GM12878 (cell line): Measurements from ENCODE around the gene ARHGEF10L. TPM values are rescaled to one million over a fixed set of nuclear protein-coding genes. Genes with fewer than 3 reads are reported as not detected.

Experiments used
- ATAC-seq: fragments of 200-7000 bp; cut with Tn5 transposase; 3 replicates; pipeline ENCODE4 v1.9.1; 2020; ENCODE audit warnings: mild to moderate bottlenecking, moderate library complexity
- BruUV-seq: library from RNA; stranded (reverse); fragments of 400-500 nt; replicated peaks from 2 replicates; lab custom pipeline; 2021; lab: Mats Ljungman, UMichigan
- CTCF ChIA-PET: fragments of 300-600 bp; sonication (Branson Sonifier 250); formaldehyde crosslinking; extraction: SDS; loops from one replicate; lab custom pipeline; 2021; ENCODE audit warnings: inconsistent platforms; lab: Yijun Ruan, JAX
- POLR2A ChIA-PET: fragments of 350-600 bp; formaldehyde crosslinking; extraction: SDS; loops from one replicate; lab custom pipeline; 2021; ENCODE audit warnings: inconsistent platforms; lab: Charles Lee
- RAD21 ChIA-PET: fragments of 300-600 bp; sonication (Branson Sonifier 250); formaldehyde crosslinking; loops from one replicate; lab custom pipeline; 2023; ENCODE audit warnings: antibody characterized with exemption; ENCODE audit not compliant: unreplicated experiment; lab: Charles Lee
- SMC1A ChIA-PET: fragments of 300-600 bp; sonication (Branson Sonifier 250); formaldehyde crosslinking; loops from one replicate; lab custom pipeline; 2023; ENCODE audit not compliant: unreplicated experiment, uncharacterized antibody; lab: Charles Lee
- DNase-seq: peaks from one replicate; pipeline ENCODE4 v3.0.0-alpha.2; 2011; ENCODE audit warnings: low read depth, low spot score
- FAIRE-seq: peaks from 3 replicates; lab custom pipeline; 2011; peaks lifted over from hg19 to GRCh38; lab: Jason Lieb, UNC
- H2AFZ ChIP-seq: 2 replicates; pipeline ENCODE4 v1.6.0; 2011; ENCODE audit warnings: low read depth, low read length, control low read depth; ENCODE audit not compliant: control insufficient read depth
- H3K27ac ChIP-seq: 2 replicates; pipeline ENCODE4 v1.5.1; 2011; ENCODE audit warnings: control low read depth; ENCODE audit not compliant: control insufficient read depth, insufficient read depth
- H3K27me3 ChIP-seq, 2 experiments: replicated peaks in 1 of 2; 2 replicates each; pipeline versions ENCODE4 v1.6.0 to v1.6.1; 2011; ENCODE audit warnings: low read length in 1 of 2; ENCODE audit not compliant: control insufficient read depth in 2 of 2, insufficient read depth in 2 of 2
- H3K36me3 ChIP-seq, 2 experiments: 2 replicates each; pipeline ENCODE4 v1.5.1; 2011; ENCODE audit warnings: low read length in 1 of 2; ENCODE audit not compliant: control insufficient read depth in 2 of 2, insufficient read depth in 2 of 2
- H3K4me1 ChIP-seq: 2 replicates; pipeline ENCODE4 v1.6.1; 2011; ENCODE audit warnings: mild to moderate bottlenecking, low read length, moderate library complexity, mixed read lengths; ENCODE audit not compliant: control insufficient read depth, insufficient read depth
- H3K4me2 ChIP-seq: 2 replicates; pipeline ENCODE4 v1.6.0; 2011; ENCODE audit warnings: control low read depth; ENCODE audit not compliant: control insufficient read depth, insufficient read depth
- H3K4me3 ChIP-seq: fragments of 200-600 bp; sonication (generic); 2 replicates; pipeline ENCODE4 v1.5.1; 2016
- H3K79me2 ChIP-seq: 2 replicates; pipeline ENCODE4 v1.6.0; 2011; ENCODE audit warnings: low read length; ENCODE audit not compliant: control insufficient read depth, insufficient read depth
- H3K9ac ChIP-seq: 2 replicates; pipeline ENCODE4 v1.8.0; 2011; ENCODE audit warnings: low read length, control low read depth, mixed read lengths; ENCODE audit not compliant: control insufficient read depth, insufficient read depth
- H3K9me3 ChIP-seq: replicated peaks from 3 replicates; pipeline ENCODE4 v1.5.1; 2011; ENCODE audit warnings: mild to moderate bottlenecking, low read length; ENCODE audit not compliant: control insufficient read depth, insufficient read depth
- H4K20me1 ChIP-seq: 2 replicates; pipeline ENCODE4 v1.6.0; 2011; ENCODE audit not compliant: control insufficient read depth, insufficient read depth
- EP300 ChIP-seq, 2 experiments: fragments of 150-350 bp in 1 of 2; IDR thresholded peaks; 2 replicates each; pipeline ENCODE4 v1.6.1; 2011 to 2012; ENCODE audit warnings: low read depth in 2 of 2, low read length in 2 of 2, borderline replicate concordance in 1 of 2, improper control_type of control experiment in 1 of 2, inconsistent platforms in 1 of 2; ENCODE audit not compliant: control insufficient read depth in 1 of 2
- MEF2B ChIP-seq: fragments of 450-650 bp; IDR thresholded peaks from 2 replicates; pipeline ENCODE4 v1.6.1; 2018; ENCODE audit warnings: mild to moderate bottlenecking, moderate library complexity; ENCODE audit not compliant: partially characterized antibody, poor library complexity, severe bottlenecking
- MTA3 ChIP-seq: IDR thresholded peaks from 2 replicates; pipeline ENCODE4 v1.6.1; 2012; ENCODE audit warnings: low read length, inconsistent platforms, borderline replicate concordance
- NFIC ChIP-seq: IDR thresholded peaks from 2 replicates; pipeline ENCODE4 v1.6.1; 2012; ENCODE audit warnings: low read depth, mild to moderate bottlenecking, inconsistent platforms, low read length, moderate library complexity
- SIN3A ChIP-seq: IDR thresholded peaks from 2 replicates; pipeline ENCODE4 v1.6.1; 2012; ENCODE audit warnings: low read depth, low read length, improper control_type of control experiment
- SMC3 ChIP-seq: IDR thresholded peaks from 2 replicates; pipeline ENCODE4 v1.6.1; 2011; ENCODE audit warnings: low read length, improper control_type of control experiment, borderline replicate concordance
- WGBS: methylation state at CpG from one replicate; pipeline ENCODE4 v1.1.6; 2016; ENCODE audit warnings: low lambda C conversion rate; ENCODE audit not compliant: insufficient replicate concordance, insufficient coverage; ENCODE audit errors: missing lambda C conversion rate; 5-methylcytosine and 5-hydroxymethylcytosine counted together
- in situ Hi-C: fragments of 300-500 bp; cut with MboI; formaldehyde crosslinking; loops from 9 replicates; pipeline ENCODE4 v1.14.3; 2018; ENCODE audit warnings: mixed read lengths
- intact Hi-C: fragments of 100-400 bp; cut with micrococcal nuclease; formaldehyde crosslinking; loops from one replicate; pipeline ENCODE4 v1.14.2; 2022; ENCODE audit not compliant: unreplicated experiment
- polyA plus RNA-seq, 11 experiments: library from polyadenylated mRNA; depleted of rRNA in 4 of 11; unstranded in 6 of 11; stranded (reverse) in 5 of 11; fragments of >200 nt; fragmentation: Nextera tagmentation in 4 of 11; fragmentation: Illumina TruSeq in 1 of 11; extraction: Ambion mirVana in 4 of 11; extraction: Trizol in 1 of 11; gene quantifications; 1 replicate in 1 of 11; 2 replicates in 10 of 11; pipeline versions ENCODE4 v1.2.1 to v1.2.3, GENCODE V29; 2011 to 2016; ENCODE audit warnings: inconsistent platforms in 2 of 11, missing spikeins in 2 of 11, low read depth in 1 of 11
- total RNA-seq, 4 experiments: library from RNA; depleted of rRNA in 3 of 4; stranded (reverse); fragments of >200 nt in 3 of 4; fragmentation: Illumina TruSeq in 1 of 4; extraction: Trizol in 1 of 4; gene quantifications; 2 replicates each; pipeline versions ENCODE4 v1.2.1 to v1.2.3, GENCODE V29; 2013 to 2021
- TF ChIP-seq, protein P1 (sequence below): fragments of 450-650 bp; IDR thresholded peaks from 2 replicates; pipeline ENCODE4 v1.6.1; 2017; ENCODE audit warnings: mild to moderate bottlenecking, moderate library complexity
- TF ChIP-seq, protein P2 (sequence below): fragments of 150-350 bp; IDR thresholded peaks from 2 replicates; pipeline ENCODE4 v1.6.1; 2014; ENCODE audit warnings: mild to moderate bottlenecking, low read depth, low read length
- TF ChIP-seq, protein P3 (sequence below): fragments of 450-650 bp; formaldehyde crosslinking; IDR thresholded peaks from 2 replicates; pipeline ENCODE4 v1.5.0; 2022; ENCODE audit warnings: mild to moderate bottlenecking, missing genetic modification characterization

ARHGEF10L gene
- total and polyA plus RNA-seq, 10 of the 15 experiments (the other 5 are each of a cell fraction or from before 2014, with no cell fraction given), result 0.05 to 0.94 (median 0.28) TPM; not detected in 2

DNA sequence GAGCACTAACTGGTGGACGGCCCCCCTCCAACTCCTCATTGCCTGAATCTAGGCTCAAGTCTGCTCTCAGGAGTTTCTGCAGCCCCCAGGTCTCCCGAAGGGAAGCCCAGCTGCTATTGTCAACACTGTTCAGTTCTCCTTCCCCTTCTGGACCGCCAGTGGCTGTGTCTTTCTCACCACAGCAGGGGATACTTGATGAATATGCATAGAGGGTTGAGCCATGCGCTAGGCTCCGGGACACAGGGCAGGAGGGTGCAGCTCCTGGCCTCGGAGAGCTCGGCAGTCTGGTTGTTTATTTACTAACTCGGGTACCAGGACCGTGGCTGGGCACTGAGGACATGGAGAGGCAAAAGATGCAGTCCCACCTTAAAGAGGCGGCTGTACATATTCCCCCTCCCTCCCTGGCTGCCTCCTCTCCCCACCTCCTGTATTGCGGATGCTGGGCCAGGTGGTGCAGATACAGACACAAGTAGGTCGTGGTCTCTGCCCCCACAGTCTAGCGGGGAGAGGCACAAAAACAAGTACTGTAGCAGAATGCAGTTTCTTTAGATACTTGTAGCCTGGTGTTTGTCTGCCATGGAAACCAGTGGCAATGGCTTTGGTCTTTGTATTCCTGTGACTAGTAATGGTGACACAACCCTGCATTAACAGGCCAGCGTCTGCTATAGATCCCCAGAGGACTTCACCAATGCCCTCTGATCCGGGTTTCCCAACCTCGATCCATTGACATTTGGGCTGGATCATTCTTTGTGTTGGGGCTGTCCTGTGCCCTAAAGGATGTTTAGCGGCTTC lies 26.2 kb downstream of the ARHGEF10L start:
- no peak for ATAC-seq
- Histone ChIP-seq H3K9me3 (no peaks in the 10 kb centered on the region), H3K4me2 (no peak overlapping the region), H3K79me2 (no peaks in the 10 kb centered on the region), H4K20me1 (no peaks in the 10 kb centered on the region), H3K9ac (no peak overlapping the region), H3K27ac (no peak overlapping the region), H2AFZ (no peak overlapping the region), H3K36me3 (no peaks in the 10 kb centered on the region), H3K4me3 (no peak overlapping the region), H3K4me1 (no peaks in the 10 kb centered on the region), H3K27me3 (peaks cover 4 to 8% of the 10 kb centered on the region in 2 experiments; a peak in 3 of 4 replicates)
- RAD21 ChIA-PET, result no interaction called here
- intact Hi-C loops, result no loop called here
- POLR2A ChIA-PET, result no interaction called here
- DNase-seq, result no peak
- BruUV-seq, result no TSS peak
- FAIRE-seq, result no peak
- SMC1A ChIA-PET, result no interaction called here
- TF ChIP-seq SIN3A (no peak), MTA3 (no peak), MEF2B (no peak), EP300 (IDR thresholded peaks at IDR 0.05; ENCODE audit: borderline replicate concordance in 1 of 2, control insufficient read depth in 1 of 2, low read depth in 2 of 2, low read length in 2 of 2) (no peak), SMC3 (no peak), NFIC (no peak)
- TF ChIP-seq, protein P1, sequence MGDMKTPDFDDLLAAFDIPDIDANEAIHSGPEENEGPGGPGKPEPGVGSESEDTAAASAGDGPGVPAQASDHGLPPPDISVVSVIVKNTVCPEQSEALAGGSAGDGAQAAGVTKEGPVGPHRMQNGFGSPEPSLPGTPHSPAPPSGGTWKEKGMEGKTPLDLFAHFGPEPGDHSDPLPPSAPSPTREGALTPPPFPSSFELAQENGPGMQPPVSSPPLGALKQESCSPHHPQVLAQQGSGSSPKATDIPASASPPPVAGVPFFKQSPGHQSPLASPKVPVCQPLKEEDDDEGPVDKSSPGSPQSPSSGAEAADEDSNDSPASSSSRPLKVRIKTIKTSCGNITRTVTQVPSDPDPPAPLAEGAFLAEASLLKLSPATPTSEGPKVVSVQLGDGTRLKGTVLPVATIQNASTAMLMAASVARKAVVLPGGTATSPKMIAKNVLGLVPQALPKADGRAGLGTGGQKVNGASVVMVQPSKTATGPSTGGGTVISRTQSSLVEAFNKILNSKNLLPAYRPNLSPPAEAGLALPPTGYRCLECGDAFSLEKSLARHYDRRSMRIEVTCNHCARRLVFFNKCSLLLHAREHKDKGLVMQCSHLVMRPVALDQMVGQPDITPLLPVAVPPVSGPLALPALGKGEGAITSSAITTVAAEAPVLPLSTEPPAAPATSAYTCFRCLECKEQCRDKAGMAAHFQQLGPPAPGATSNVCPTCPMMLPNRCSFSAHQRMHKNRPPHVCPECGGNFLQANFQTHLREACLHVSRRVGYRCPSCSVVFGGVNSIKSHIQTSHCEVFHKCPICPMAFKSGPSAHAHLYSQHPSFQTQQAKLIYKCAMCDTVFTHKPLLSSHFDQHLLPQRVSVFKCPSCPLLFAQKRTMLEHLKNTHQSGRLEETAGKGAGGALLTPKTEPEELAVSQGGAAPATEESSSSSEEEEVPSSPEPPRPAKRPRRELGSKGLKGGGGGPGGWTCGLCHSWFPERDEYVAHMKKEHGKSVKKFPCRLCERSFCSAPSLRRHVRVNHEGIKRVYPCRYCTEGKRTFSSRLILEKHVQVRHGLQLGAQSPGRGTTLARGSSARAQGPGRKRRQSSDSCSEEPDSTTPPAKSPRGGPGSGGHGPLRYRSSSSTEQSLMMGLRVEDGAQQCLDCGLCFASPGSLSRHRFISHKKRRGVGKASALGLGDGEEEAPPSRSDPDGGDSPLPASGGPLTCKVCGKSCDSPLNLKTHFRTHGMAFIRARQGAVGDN, result no peak
- TF ChIP-seq, protein P2, sequence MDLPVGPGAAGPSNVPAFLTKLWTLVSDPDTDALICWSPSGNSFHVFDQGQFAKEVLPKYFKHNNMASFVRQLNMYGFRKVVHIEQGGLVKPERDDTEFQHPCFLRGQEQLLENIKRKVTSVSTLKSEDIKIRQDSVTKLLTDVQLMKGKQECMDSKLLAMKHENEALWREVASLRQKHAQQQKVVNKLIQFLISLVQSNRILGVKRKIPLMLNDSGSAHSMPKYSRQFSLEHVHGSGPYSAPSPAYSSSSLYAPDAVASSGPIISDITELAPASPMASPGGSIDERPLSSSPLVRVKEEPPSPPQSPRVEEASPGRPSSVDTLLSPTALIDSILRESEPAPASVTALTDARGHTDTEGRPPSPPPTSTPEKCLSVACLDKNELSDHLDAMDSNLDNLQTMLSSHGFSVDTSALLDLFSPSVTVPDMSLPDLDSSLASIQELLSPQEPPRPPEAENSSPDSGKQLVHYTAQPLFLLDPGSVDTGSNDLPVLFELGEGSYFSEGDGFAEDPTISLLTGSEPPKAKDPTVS, result no peak
- TF ChIP-seq, protein P3, sequence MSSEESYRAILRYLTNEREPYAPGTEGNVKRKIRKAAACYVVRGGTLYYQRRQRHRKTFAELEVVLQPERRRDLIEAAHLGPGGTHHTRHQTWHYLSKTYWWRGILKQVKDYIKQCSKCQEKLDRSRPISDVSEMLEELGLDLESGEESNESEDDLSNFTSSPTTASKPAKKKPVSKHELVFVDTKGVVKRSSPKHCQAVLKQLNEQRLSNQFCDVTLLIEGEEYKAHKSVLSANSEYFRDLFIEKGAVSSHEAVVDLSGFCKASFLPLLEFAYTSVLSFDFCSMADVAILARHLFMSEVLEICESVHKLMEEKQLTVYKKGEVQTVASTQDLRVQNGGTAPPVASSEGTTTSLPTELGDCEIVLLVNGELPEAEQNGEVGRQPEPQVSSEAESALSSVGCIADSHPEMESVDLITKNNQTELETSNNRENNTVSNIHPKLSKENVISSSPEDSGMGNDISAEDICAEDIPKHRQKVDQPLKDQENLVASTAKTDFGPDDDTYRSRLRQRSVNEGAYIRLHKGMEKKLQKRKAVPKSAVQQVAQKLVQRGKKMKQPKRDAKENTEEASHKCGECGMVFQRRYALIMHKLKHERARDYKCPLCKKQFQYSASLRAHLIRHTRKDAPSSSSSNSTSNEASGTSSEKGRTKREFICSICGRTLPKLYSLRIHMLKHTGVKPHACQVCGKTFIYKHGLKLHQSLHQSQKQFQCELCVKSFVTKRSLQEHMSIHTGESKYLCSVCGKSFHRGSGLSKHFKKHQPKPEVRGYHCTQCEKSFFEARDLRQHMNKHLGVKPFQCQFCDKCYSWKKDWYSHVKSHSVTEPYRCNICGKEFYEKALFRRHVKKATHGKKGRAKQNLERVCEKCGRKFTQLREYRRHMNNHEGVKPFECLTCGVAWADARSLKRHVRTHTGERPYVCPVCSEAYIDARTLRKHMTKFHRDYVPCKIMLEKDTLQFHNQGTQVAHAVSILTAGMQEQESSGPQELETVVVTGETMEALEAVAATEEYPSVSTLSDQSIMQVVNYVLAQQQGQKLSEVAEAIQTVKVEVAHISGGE, result no peak
- in situ Hi-C loops, result no loop called here
- CTCF ChIA-PET, result no interaction called here
- 11% methylated on average over 17 of the region's 17 CpGs for WGBS
